HCT116 (cell line): ENCODE results near the gene IL1RAPL2.

Experiments used
- ATF3 ChIP-seq: IDR thresholded peaks from 2 replicates; pipeline ENCODE4 v1.6.1; 2012
- CTCF ChIP-seq, 3 experiments: fragments of 200-600 bp in 1 of 3; sonication (generic) in 1 of 3; IDR thresholded peaks in 2 of 3; conservative IDR thresholded peaks in 1 of 3; 2 replicates each; pipeline ENCODE4 v1.5.1; 2012 to 2017; ENCODE audit warnings: low read depth in 2 of 3, low read length in 2 of 3, antibody characterized with exemption in 1 of 3, borderline replicate concordance in 1 of 3, control low read depth in 1 of 3, mild to moderate bottlenecking in 1 of 3, mixed read lengths in 1 of 3, mixed run types in 1 of 3, moderate library complexity in 1 of 3; ENCODE audit not compliant: insufficient read depth in 1 of 3
- EZH2 ChIP-seq: fragments of 200-600 bp; sonication (generic); IDR thresholded peaks from 2 replicates; pipeline ENCODE4 v1.6.1; 2017; ENCODE audit warnings: antibody characterized with exemption, mixed run types
- MAX ChIP-seq: IDR thresholded peaks from 2 replicates; pipeline ENCODE4 v1.6.1; 2012
- POLR2A ChIP-seq: IDR thresholded peaks from 2 replicates; pipeline ENCODE4 v1.7.0; 2011; ENCODE audit warnings: borderline replicate concordance; ENCODE audit not compliant: insufficient read depth, insufficient read length; ENCODE audit errors: extremely low read depth
- POLR2AphosphoS5 ChIP-seq: IDR thresholded peaks from 2 replicates; pipeline ENCODE4 v1.6.1; 2011; ENCODE audit warnings: mild to moderate bottlenecking, low read depth, low read length, moderate library complexity
- RAD21 ChIP-seq: IDR thresholded peaks from 2 replicates; pipeline ENCODE4 v1.6.1; 2012; ENCODE audit warnings: low read depth, mild to moderate bottlenecking
- SP1 ChIP-seq: IDR thresholded peaks from 2 replicates; pipeline ENCODE4 v1.6.1; 2012; ENCODE audit warnings: low read depth
- TCF7L2 ChIP-seq: IDR thresholded peaks from 2 replicates; pipeline ENCODE4 v1.7.0; 2011; ENCODE audit warnings: borderline replicate concordance, inconsistent platforms; ENCODE audit not compliant: insufficient read depth, insufficient read length; ENCODE audit errors: extremely low read depth
- YY1 ChIP-seq: IDR thresholded peaks from 2 replicates; pipeline ENCODE4 v1.6.1; 2011; ENCODE audit warnings: low read length, low read depth, moderate library complexity, mild to moderate bottlenecking; ENCODE audit not compliant: insufficient replicate concordance; ENCODE audit errors: extremely low read depth
- ZFX ChIP-seq: fragments of 450-650 bp; IDR thresholded peaks from 2 replicates; pipeline ENCODE4 v1.6.1; 2017

GRCh38 chrX:105051364-105051763 lies 485.4 kb downstream of the IL1RAPL2 start:
- TF ChIP-seq TCF7L2 (no peak), RAD21 (no peak), CTCF (IDR thresholded peaks at IDR 0.05 in 2 of 3, conservative IDR thresholded peaks at IDR 0.05 in 1 of 3; ENCODE audit: borderline replicate concordance in 1 of 3, insufficient read depth in 1 of 3, low read depth in 2 of 3, low read length in 2 of 3) (no peak), ZFX (no peak), SP1 (no peak), POLR2A (no peak), YY1 (no peak), POLR2AphosphoS5 (no peak), EZH2 (no peak), MAX (no peak), ATF3 (no peak)
